Heart right ventricle (tissue), 16 donors: ENCODE results near the gene ERFL. TPM values are rescaled to one million over a fixed set of nuclear protein-coding genes. Genes with fewer than 3 reads are reported as not detected.

Experiments used
- ATAC-seq, 8 donors: fragments of 200-7000 bp; cut with Tn5 transposase; one replicate each; pipeline ENCODE4 v1.9.1; 2020; ENCODE audit warnings: mild to moderate bottlenecking in 8 of 8, moderate library complexity in 8 of 8, moderate number of reproducible peaks in 1 of 8
- DNase-seq, 2 donors: peaks; one replicate each; pipeline ENCODE4 v3.0.0-alpha.2; 2020
- H3K27ac ChIP-seq, 10 donors: fragments of 200-600 bp; sonication (generic) in 2 of 10; one replicate each; pipeline versions ENCODE4 v1.5.0 to v1.8.0; 2020 to 2022; ENCODE audit warnings: mild to moderate bottlenecking in 3 of 10
- H3K27me3 ChIP-seq, 7 donors: fragments of 200-600 bp; one replicate each; pipeline ENCODE4 v1.8.0; 2021 to 2022; ENCODE audit warnings: mild to moderate bottlenecking in 2 of 7
- H3K36me3 ChIP-seq, 9 donors: fragments of 200-600 bp; sonication (generic) in 1 of 9; one replicate each; pipeline versions ENCODE4 v1.5.0 to v1.8.0; 2020 to 2022; ENCODE audit warnings: mild to moderate bottlenecking in 2 of 9
- H3K4me1 ChIP-seq, 9 donors: fragments of 200-600 bp; sonication (generic) in 1 of 9; one replicate each; pipeline versions ENCODE4 v1.5.0 to v1.8.0; 2020 to 2022; ENCODE audit warnings: mild to moderate bottlenecking in 4 of 9
- H3K4me3 ChIP-seq, 10 donors: fragments of 200-600 bp; sonication (generic) in 2 of 10; one replicate each; pipeline versions ENCODE4 v1.5.0 to v1.8.0; 2020 to 2022; ENCODE audit warnings: mild to moderate bottlenecking in 7 of 10, moderate library complexity in 2 of 10
- H3K9me3 ChIP-seq, 11 donors: fragments of 200-600 bp in 10 of 11; sonication (generic) in 2 of 11; one replicate each; pipeline versions ENCODE4 v1.5.0 to v1.8.0; 2013 to 2022; ENCODE audit warnings: mild to moderate bottlenecking in 2 of 11, control low read depth in 1 of 11, moderate library complexity in 1 of 11
- CTCF ChIP-seq, 9 donors: fragments of 200-600 bp; sonication (generic) in 2 of 9; IDR thresholded peaks; one replicate each; pipeline versions ENCODE4 v1.5.0 to v1.8.0; 2021 to 2022; ENCODE audit warnings: antibody characterized with exemption in 9 of 9, mild to moderate bottlenecking in 5 of 9, moderate library complexity in 1 of 9
- WGBS, 2 donors: extraction: QIAGEN DNeasy Blood & Tissue Kit; methylation state at CpG; one replicate each; pipeline ENCODE4 v1.1.7; 2013; ENCODE audit warnings: inconsistent platforms in 1 of 2; 5-methylcytosine and 5-hydroxymethylcytosine counted together
- intact Hi-C, 10 donors: fragments of 100-400 bp; cut with DNase I; formaldehyde crosslinking; loops; one replicate each; pipeline versions ENCODE4 v1.11.1 to v1.14.2; 2022
- polyA plus RNA-seq, 2 donors: library from polyadenylated mRNA; stranded (reverse); fragments of 200-250 nt; gene quantifications; one replicate each; pipeline ENCODE4 v1.2.3, GENCODE V29; 2013
- total RNA-seq, 10 donors: library from RNA; stranded (reverse); fragmentation: NEBNext Ultra II Directional in 3 of 10; extraction: Animal tissue kit (Norgen Biotek cat#: 25700) in 3 of 10; gene quantifications; one replicate each; pipeline versions ENCODE4 v1.2.1 to v1.2.4, GENCODE V29; 2021 to 2023
- donor health status: Arrhythmogenic right ventricular cardiomyopathy.
- donor health status: ischemic (EF 13 %, LVEDD 7.1; RV severe dilation, severe dysfunction).
- donor health status: healthy with polysubstance abuse.
- donor health status: DM: no; HTN: yes; CAD: no.
- donor health status: DM: no; HTN: no; CAD: no.
- donor health status: ischemic (EF 25% LVEDD 6.9; RV normal size, moderate dysfunction).
- donor health status: ischemic (EF 25% LVEDD 5.7; RV mildly dilated, moderate dysfunction).
- donor health status: healthy.
- donor health status: DM: yes; HTN: yes; CAD: no.
- donor health status: Ischemic cardiomyopathy.
- donor health status: ischemic (EF 35%, LVEDD 5.7; RV mildly dilated, moderate dysfunction).
- donor health status: nonischemic (EF 11% LVEDD 7.7; RV severe dilation, severe dysfunction).
- donor health status: DM: yes; HTN: yes; CAD: no.
- donor health status: PGD.
- donor health status: ischemic (EF 29% LVEDD 5.4; RV normal size, mild dysfunction).
- donor health status: nonischemic (EF 23%, LVEDD 6.1; RV moderate dilation, normal function).

ERFL gene
- total and polyA plus RNA-seq, 12 donors, result 0.04 to 0.22 (median 0.13) TPM; not detected in 7

- H3K27ac ChIP-seq, result peak overlapping the region in 1 of 10 donors; percentile 94
- no peak for TF ChIP-seq CTCF (IDR thresholded peaks at IDR 0.05)
- H3K4me3 ChIP-seq, result no peak overlapping the region
- DNase-seq (no peak), ATAC-seq (no peak)
- peaks cover 0 to 77% (median 30%) of the 10 kb centered on the region in 9 donors for H3K36me3 ChIP-seq
- peaks cover 7 to 69% (median 47%) of the 10 kb centered on the region in 9 donors for H3K4me1 ChIP-seq
- 83 to 85% methylated on average over 11 of the region's 11 CpGs for WGBS, 2 donors
- intact Hi-C loops, result loop anchor here in 3 of 10 donors (5.0 kb wide), 1 partner anchor 94 kb away; the partner anchor contains the start of gene RABAC1 (in 3 of the 3)
- no peaks in the 10 kb centered on the region for H3K9me3 ChIP-seq
- no peaks in the 10 kb centered on the region for H3K27me3 ChIP-seq
Measured at GRCh38 chr19:41863209-41863931, 64.9 kb downstream of the ERFL start.

GRCh38 chr19:41862445-41862986, 65.7 kb downstream of the ERFL start:
- peak overlapping the region in 4 of 10 donors; percentile 0 to 76 (median 4) for H3K4me3 ChIP-seq
- no peak for TF ChIP-seq CTCF (IDR thresholded peaks at IDR 0.05)
- no peaks in the 10 kb centered on the region for H3K27me3 ChIP-seq
- peak overlapping the region in 1 of 10 donors; percentile 94 for H3K27ac ChIP-seq
- ATAC-seq (no peak), DNase-seq (no peak)
- intact Hi-C loops, result loop anchor here in 3 of 10 donors (5.0 kb wide), 1 partner anchor 95 kb away; the partner anchor contains the start of gene RABAC1 (in 3 of the 3)
- WGBS, 2 donors, result 75 to 84% methylated on average over 2 of the region's 2 CpGs
- peaks cover 0 to 68% (median 30%) of the 10 kb centered on the region in 9 donors for H3K36me3 ChIP-seq
- H3K9me3 ChIP-seq, result no peaks in the 10 kb centered on the region
- peaks cover 7 to 60% (median 43%) of the 10 kb centered on the region in 9 donors for H3K4me1 ChIP-seq

- ATAC-seq, result no peak
- Histone ChIP-seq H3K27ac (peak overlapping the region in 1 of 10 donors; percentile 94), H3K4me3 (peak overlapping the region in 6 of 10 donors; percentile 71 to 98 (median 90)), H3K4me1 (peaks cover 7 to 60% (median 38%) of the 10 kb centered on the region in 9 donors), H3K36me3 (peaks cover 0 to 61% (median 30%) of the 10 kb centered on the region in 9 donors), H3K9me3 (no peaks in the 10 kb centered on the region), H3K27me3 (no peaks in the 10 kb centered on the region)
- WGBS, 2 donors, result 73 to 86% methylated on average over 9 of the region's 9 CpGs
- no peak for TF ChIP-seq CTCF (IDR thresholded peaks at IDR 0.05)
- intact Hi-C loops, result loop anchor here in 5 of 10 donors (2.0 to 5.0 kb wide), 2 partner anchors 21 to 95 kb away; partner anchors contain the start of genes RABAC1 (in 3 of the 5) and ARHGEF1 (in 2 of the 5)
- no peak for DNase-seq
Measured at GRCh38 chr19:41861846-41862245, 66.4 kb downstream of the ERFL start.

GRCh38 chr19:41861116-41861768, 67.0 kb downstream of the ERFL start:
- no peak for ATAC-seq
- 38 to 43% methylated on average over 9 of the region's 9 CpGs for WGBS, 2 donors
- Histone ChIP-seq H3K4me1 (peaks cover 7 to 54% (median 32%) of the 10 kb centered on the region in 9 donors), H3K27ac (peak overlapping the region in 8 of 10 donors; percentile 87 to 99 (median 94)), H3K9me3 (no peaks in the 10 kb centered on the region), H3K4me3 (peak overlapping the region; percentile 48 to 98 (median 82)), H3K36me3 (peaks cover 0 to 55% (median 30%) of the 10 kb centered on the region in 9 donors), H3K27me3 (no peaks in the 10 kb centered on the region)
- DNase-seq, result no peak
- TF ChIP-seq CTCF (IDR thresholded peaks at IDR 0.05), result no peak
- intact Hi-C loops, result loop anchor here in 5 of 10 donors (2.0 to 5.0 kb wide), 2 partner anchors 22 to 96 kb away; partner anchors contain the start of genes RABAC1 (in 3 of the 5) and ARHGEF1 (in 2 of the 5)
